ENCODE results near the gene MC3R.

MC3R gene

GRCh38 chr20:56247954-56248782 is at the start of gene MC3R:
Gene MC3R, plus strand, starts transcription at chr20:56248732. Its CDS starts 112 bp downstream, at chr20:56248844.
- DNase-seq, result no peak
- TF ChIP-seq CTCF (IDR thresholded peaks at IDR 0.05), result peak in 1 of 2 experiments; percentile 15
- peaks cover 0 to 24% of the 10 kb centered on the region in 2 donors for H3K27me3 ChIP-seq

GRCh38 chr20:56200456-56200855 is 48.1 kb upstream of the MC3R start:
- TF ChIP-seq CTCF (IDR thresholded peaks at IDR 0.05), result no peak
- intact Hi-C loops (cut with DNase I; ENCODE audit: low total_unique reads), result no loop called here
- Histone ChIP-seq H3K9me3 (peaks cover 0 to 8% (median 7%) of the 10 kb centered on the region in 3 donors), H3K27ac (no peak overlapping the region), H3K4me3 (no peak overlapping the region), H3K27me3 (no peaks in the 10 kb centered on the region), H3K36me3 (no peaks in the 10 kb centered on the region), H3K4me1 (no peaks in the 10 kb centered on the region)
- no peak for DNase-seq

More at GRCh38 chr20:56247954-56248782, at the start of gene MC3R:
- Histone ChIP-seq H3K36me3 (no peaks in the 10 kb centered on the region), H3K9me3 (no peaks in the 10 kb centered on the region), H3K27ac (no peak within 1 kb of the TSS), H3K4me3 (no peak within 1 kb of the TSS), H3K4me1 (no peaks in the 10 kb centered on the region)
- intact Hi-C loops (cut with DNase I; ENCODE audit: low total_unique reads), result no loop called here

- no peaks in the 10 kb centered on the region for H3K27me3 ChIP-seq
- H3K4me1 ChIP-seq, result no peaks in the 10 kb centered on the region
- intact Hi-C loops (cut with DNase I; ENCODE audit: low total_unique reads), result no loop called here
- H3K4me3 ChIP-seq, result no peak overlapping the region
- peaks cover 0 to 8% (median 7%) of the 10 kb centered on the region in 3 donors for H3K9me3 ChIP-seq
- H3K36me3 ChIP-seq, result no peaks in the 10 kb centered on the region
- DNase-seq, result no peak
- no peak overlapping the region for H3K27ac ChIP-seq
- TF ChIP-seq CTCF (IDR thresholded peaks at IDR 0.05), result peak in 1 of 2 experiments; percentile 9
These were observed 45.9 kb upstream of the MC3R start for GRCh38 chr20:56202493-56203077.

GRCh38 chr20:56204206-56204605 is 44.3 kb upstream of the MC3R start:
- no peaks in the 10 kb centered on the region for H3K4me1 ChIP-seq
- H3K36me3 ChIP-seq, result no peaks in the 10 kb centered on the region
- no peak for DNase-seq
- peaks cover 0 to 8% (median 7%) of the 10 kb centered on the region in 3 donors for H3K9me3 ChIP-seq
- no peak for TF ChIP-seq CTCF (IDR thresholded peaks at IDR 0.05)
- H3K4me3 ChIP-seq, result no peak overlapping the region
- intact Hi-C loops (cut with DNase I; ENCODE audit: low total_unique reads), result no loop called here
- no peaks in the 10 kb centered on the region for H3K27me3 ChIP-seq
- H3K27ac ChIP-seq, result no peak overlapping the region

GRCh38 chr20:56205346-56205745 is 43.2 kb upstream of the MC3R start:
- intact Hi-C loops (cut with DNase I; ENCODE audit: low total_unique reads), result no loop called here
- H3K36me3 ChIP-seq, result no peaks in the 10 kb centered on the region
- no peak for DNase-seq
- H3K9me3 ChIP-seq, result peaks cover 0 to 4% (median under 1%) of the 10 kb centered on the region in 3 donors
- no peak overlapping the region for H3K27ac ChIP-seq
- H3K27me3 ChIP-seq, result no peaks in the 10 kb centered on the region
- H3K4me3 ChIP-seq, result no peak overlapping the region
- TF ChIP-seq CTCF (IDR thresholded peaks at IDR 0.05), result no peak
- no peaks in the 10 kb centered on the region for H3K4me1 ChIP-seq

Data from tibial artery (tissue), 4 donors.